Measurements from ENCODE around the gene TLNRD1.

The TLNRD1 gene

GRCh38 chr15:81026836-81027599 lies 26.3 kb downstream of the TLNRD1 start:
- DNase-seq (ENCODE audit: low spot score), result no peak

GRCh38 chr15:81029414-81030300 lies 28.9 kb downstream of the TLNRD1 start:
- no peak for DNase-seq (ENCODE audit: low spot score)

- DNase-seq (ENCODE audit: low spot score), result no peak
Measured at GRCh38 chr15:81030301-81030750, 29.6 kb downstream of the TLNRD1 start.

- no peak for DNase-seq (ENCODE audit: low spot score)
Measured at GRCh38 chr15:81031203-81031602, 30.5 kb downstream of the TLNRD1 start.

- DNase-seq (ENCODE audit: low spot score), result no peak
Measured at GRCh38 chr15:81032355-81032754, 31.6 kb downstream of the TLNRD1 start.

- no peak for DNase-seq (ENCODE audit: low spot score)
Measured at GRCh38 chr15:81032818-81033217, 32.1 kb downstream of the TLNRD1 start.

GRCh38 chr15:81033508-81033907 lies 32.8 kb downstream of the TLNRD1 start:
- DNase-seq (ENCODE audit: low spot score), result no peak

GRCh38 chr15:81037952-81038743 lies 37.4 kb downstream of the TLNRD1 start:
- no peak for DNase-seq (ENCODE audit: low spot score)

- no peak for DNase-seq (ENCODE audit: low spot score)
Measured at GRCh38 chr15:81038975-81039607, 38.4 kb downstream of the TLNRD1 start.

GRCh38 chr15:81040757-81041156 lies 40.0 kb downstream of the TLNRD1 start:
- DNase-seq (ENCODE audit: low spot score), result no peak

GRCh38 chr15:81043281-81043934 lies 42.7 kb downstream of the TLNRD1 start:
- DNase-seq (ENCODE audit: low spot score), result no peak

GRCh38 chr15:81043935-81044575 lies 43.3 kb downstream of the TLNRD1 start:
- DNase-seq (ENCODE audit: low spot score), result no peak

- no peak for DNase-seq (ENCODE audit: low spot score)
Measured at GRCh38 chr15:81046290-81046689, 45.6 kb downstream of the TLNRD1 start.

GRCh38 chr15:81047928-81048327 lies 47.2 kb downstream of the TLNRD1 start:
- DNase-seq (ENCODE audit: low spot score), result no peak

- no peak for DNase-seq (ENCODE audit: low spot score)
Measured at GRCh38 chr15:81049835-81050234, 49.1 kb downstream of the TLNRD1 start.

- DNase-seq (ENCODE audit: low spot score), result no peak
Measured at GRCh38 chr15:81050259-81050658, 49.5 kb downstream of the TLNRD1 start.

- no peak for DNase-seq (ENCODE audit: low spot score)
Measured at GRCh38 chr15:81050805-81051204, 50.1 kb downstream of the TLNRD1 start.

- DNase-seq (ENCODE audit: low spot score), result no peak
Measured at GRCh38 chr15:81052046-81052445, 51.3 kb downstream of the TLNRD1 start.

GRCh38 chr15:81053621-81054020 lies 52.9 kb downstream of the TLNRD1 start:
- no peak for DNase-seq (ENCODE audit: low spot score)

- DNase-seq (ENCODE audit: low spot score), result no peak
Measured at GRCh38 chr15:81054236-81054635, 53.5 kb downstream of the TLNRD1 start.

All from SW480 (cell line).